Panc1 (cell line): ENCODE data around the gene CPSF4. TPM values are rescaled to one million over a fixed set of nuclear protein-coding genes. Genes with fewer than 3 reads are reported as not detected.
A peak's percentile ranks its signal among the peaks of the same experiment; 100 is the strongest.

Experiments used
- ATAC-seq: fragments of 200-7000 bp; cut with Tn5 transposase; 2 replicates; pipeline ENCODE4 v1.9.1; 2020; ENCODE audit warnings: mild to moderate bottlenecking, moderate library complexity
- BruUV-seq: library from RNA; stranded (reverse); fragments of 400-500 nt; replicated peaks from 2 replicates; lab custom pipeline; 2021; lab: Mats Ljungman, UMichigan
- CTCF ChIA-PET: fragments of 300-600 bp; sonication (Branson Sonifier 250); formaldehyde crosslinking; loops from one replicate; lab custom pipeline; 2022; ENCODE audit warnings: antibody characterized with exemption; lab: Charles Lee
- POLR2A ChIA-PET: fragments of 300-600 bp; sonication (Branson Sonifier 250); formaldehyde crosslinking; loops from one replicate; lab custom pipeline; 2022; ENCODE audit warnings: antibody characterized with exemption; lab: Charles Lee
- DNase-seq: peaks from one replicate; pipeline ENCODE4 v3.0.0-alpha.2; 2010; ENCODE audit warnings: low read depth, low spot score
- H3K27ac ChIP-seq: 2 replicates; pipeline ENCODE4 v1.5.1; 2011; ENCODE audit warnings: mild to moderate bottlenecking, low read length, inconsistent platforms
- H3K27me3 ChIP-seq: fragments of 200-500 bp; sonication (Bioruptor generic); 2 replicates; pipeline ENCODE4 v1.6.0; 2014; ENCODE audit warnings: low read length, inconsistent platforms; ENCODE audit not compliant: control insufficient read depth, insufficient read depth
- H3K36me3 ChIP-seq: fragments of 200-500 bp; sonication (Bioruptor generic); 2 replicates; pipeline ENCODE4 v1.5.1; 2014; ENCODE audit warnings: inconsistent platforms, mild to moderate bottlenecking, low read length, moderate library complexity; ENCODE audit not compliant: control insufficient read depth, insufficient read depth
- H3K4me1 ChIP-seq: 2 replicates; pipeline ENCODE4 v1.5.1; 2011; ENCODE audit warnings: inconsistent platforms, mild to moderate bottlenecking, low read length, moderate library complexity; ENCODE audit not compliant: control insufficient read depth, insufficient read depth
- H3K4me3 ChIP-seq, 2 experiments: 2 replicates each; pipeline ENCODE4 v1.5.1; 2011 to 2012; ENCODE audit warnings: low read depth in 2 of 2, low read length in 2 of 2, mild to moderate bottlenecking in 2 of 2, inconsistent platforms in 1 of 2, moderate library complexity in 1 of 2
- H3K9me3 ChIP-seq: fragments of 200-500 bp; sonication (Bioruptor generic); 2 replicates; pipeline ENCODE4 v1.5.1; 2014; ENCODE audit warnings: low read depth, mild to moderate bottlenecking, inconsistent platforms, low read length, moderate library complexity; ENCODE audit not compliant: control insufficient read depth, insufficient read depth
- CTCF ChIP-seq: fragments of 450-650 bp; IDR thresholded peaks from 2 replicates; pipeline ENCODE4 v1.5.1; 2017; ENCODE audit warnings: mild to moderate bottlenecking
- POLR2AphosphoS5 ChIP-seq: IDR thresholded peaks from 2 replicates; pipeline ENCODE4 v1.6.1; 2012; ENCODE audit warnings: mild to moderate bottlenecking, low read depth, low read length, moderate library complexity
- REST ChIP-seq, 2 experiments: IDR thresholded peaks; 2 replicates each; pipeline ENCODE4 v1.6.1; 2011 to 2012; ENCODE audit warnings: low read depth in 2 of 2, control low read depth in 1 of 2, low read length in 1 of 2, mild to moderate bottlenecking in 1 of 2, moderate library complexity in 1 of 2; ENCODE audit not compliant: insufficient read depth in 1 of 2
- SIN3A ChIP-seq: IDR thresholded peaks from 2 replicates; pipeline ENCODE4 v1.6.1; 2012; ENCODE audit warnings: low read depth, mild to moderate bottlenecking, low read length, moderate library complexity, borderline replicate concordance; ENCODE audit not compliant: insufficient read depth
- TCF7L2 ChIP-seq: IDR thresholded peaks from 2 replicates; pipeline ENCODE4 v1.6.1; 2011; ENCODE audit warnings: mild to moderate bottlenecking, low read depth, low read length, inconsistent platforms
- in situ Hi-C: cut with HindIII; loops from 2 replicates; pipeline ENCODE4 v1.10.0; 2016; ENCODE audit warnings: low sequenced_read_pairs, low pct_unique_long_range_greater_than_20kb
- intact Hi-C: fragments of 100-400 bp; cut with micrococcal nuclease; formaldehyde crosslinking; loops from one replicate; pipeline ENCODE4 v1.10.0; 2022; ENCODE audit not compliant: unreplicated experiment
- total RNA-seq: library from RNA; stranded (reverse); gene quantifications from one replicate; pipeline ENCODE4 v1.2.1, GENCODE V29; 2021; ENCODE audit not compliant: unreplicated experiment

Gene CPSF4
- total RNA-seq, 1 experiment from 2014 or later, result 57.0 TPM

GRCh38 chr7:99493823-99494222 is 55.1 kb downstream of the CPSF4 start:
- in situ Hi-C loops, result no loop called here
- H3K27me3 ChIP-seq, result no peaks in the 10 kb centered on the region
- H3K4me1 ChIP-seq, result peaks cover 5% of the 10 kb centered on the region
- H3K9me3 ChIP-seq, result peaks cover 22% of the 10 kb centered on the region
- intact Hi-C loops, result no loop called here
- DNase-seq (no peak), ATAC-seq (no peak)
- no peak overlapping the region for H3K4me3 ChIP-seq
- no peak overlapping the region for H3K27ac ChIP-seq
- ChIA-PET CTCF (no interaction called here), POLR2A (no interaction called here)
- TF ChIP-seq REST (IDR thresholded peaks at IDR 0.05; ENCODE audit: insufficient read depth in 1 of 2, low read depth in 2 of 2, low read length in 1 of 2) (no peak), SIN3A (no peak), TCF7L2 (no peak)
- peaks cover 4% of the 10 kb centered on the region for H3K36me3 ChIP-seq
- no TSS peak for BruUV-seq

- in situ Hi-C loops (no loop called here), intact Hi-C loops (no loop called here)
- Histone ChIP-seq H3K4me1 (peaks cover 5% of the 10 kb centered on the region), H3K27ac (peak overlapping the region; percentile 76), H3K4me3 (peak overlapping the region; percentile 98 to 100), H3K9me3 (peaks cover 22% of the 10 kb centered on the region), H3K36me3 (peaks cover 4% of the 10 kb centered on the region), H3K27me3 (no peaks in the 10 kb centered on the region)
- CTCF ChIA-PET, result no interaction called here
- ATAC-seq (no peak), DNase-seq (no peak)
- TF ChIP-seq POLR2AphosphoS5 (no peak), REST (IDR thresholded peaks at IDR 0.05; ENCODE audit: insufficient read depth in 1 of 2, low read depth in 2 of 2, low read length in 1 of 2) (no peak), TCF7L2 (no peak), CTCF (no peak), SIN3A (no peak)
- BruUV-seq, result no TSS peak
- POLR2A ChIA-PET, result no interaction called here
Measured at GRCh38 chr7:99497766-99498545, 59.2 kb downstream of the CPSF4 start.
